Stimulated activated CD8-positive, alpha-beta memory T cell treated with anti-CD3 and anti-CD28 coated beads, Interleukin-7, amount 100 ng/mL, for 4 hours (primary cell): ENCODE measurements around the gene OSBPL1A.
A peak's percentile ranks its signal among the peaks of the same experiment; 100 is the strongest.
"Not testable (repeated sequence)": the region's sequence is repeated elsewhere in the genome, so short reads cannot be mapped to it uniquely, and the experiment has no call there.

ENCODE experiments used
- DNase-seq, 2 donors: peaks; one replicate each; pipeline ENCODE4 v3.0.0-alpha.2; 2020; ENCODE audit warnings: low read depth in 2 of 2

OSBPL1A gene

GRCh38 chr18:24397131-24397693, 412 bp downstream of the OSBPL1A start:
- no peak for DNase-seq

- DNase-seq: no peak
Observed at GRCh38 chr18:24396082-24396633, 1.5 kb downstream of the OSBPL1A start.

GRCh38 chr18:24395049-24395795, 2.4 kb downstream of the OSBPL1A start:
- DNase-seq: no peak

GRCh38 chr18:24388957-24389356, 8.7 kb downstream of the OSBPL1A start:
- DNase-seq: no peak

GRCh38 chr18:24386681-24387080, 10.9 kb downstream of the OSBPL1A start:
- no peak for DNase-seq

- DNase-seq: no peak
Observed at GRCh38 chr18:24381126-24381525, 16.5 kb downstream of the OSBPL1A start.

- no peak for DNase-seq
Observed at GRCh38 chr18:24380163-24380747, 17.4 kb downstream of the OSBPL1A start.

GRCh38 chr18:24378598-24378997, 19.0 kb downstream of the OSBPL1A start:
- DNase-seq: no peak

- DNase-seq: not testable (repeated sequence)
Observed at GRCh38 chr18:24376531-24376930, 21.1 kb downstream of the OSBPL1A start.

GRCh38 chr18:24373328-24373727, 24.3 kb downstream of the OSBPL1A start:
- DNase-seq: no peak

GRCh38 chr18:24372279-24372872, 25.2 kb downstream of the OSBPL1A start:
- DNase-seq: no peak

GRCh38 chr18:24370120-24370519, 27.5 kb downstream of the OSBPL1A start:
- DNase-seq: no peak

GRCh38 chr18:24369426-24369825, 28.2 kb downstream of the OSBPL1A start:
- no peak for DNase-seq

- DNase-seq: peak in 1 of 2 donors; percentile 24
Observed at GRCh38 chr18:24368749-24369148, 28.9 kb downstream of the OSBPL1A start.

- no peak for DNase-seq
Observed at GRCh38 chr18:24366328-24366727, 31.3 kb downstream of the OSBPL1A start.

GRCh38 chr18:24364177-24364576, 33.4 kb downstream of the OSBPL1A start:
- no peak for DNase-seq

GRCh38 chr18:24362757-24363156, 34.9 kb downstream of the OSBPL1A start:
- DNase-seq: no peak

- not testable (repeated sequence) for DNase-seq
Observed at GRCh38 chr18:24359787-24360530, 37.7 kb downstream of the OSBPL1A start.

- no peak for DNase-seq
Observed at GRCh38 chr18:24354278-24354677, 43.3 kb downstream of the OSBPL1A start.

GRCh38 chr18:24346254-24346653, 51.4 kb downstream of the OSBPL1A start:
- DNase-seq: no peak

GRCh38 chr18:24344509-24344908, 53.1 kb downstream of the OSBPL1A start:
- DNase-seq: no peak

GRCh38 chr18:24342347-24342746, 55.3 kb downstream of the OSBPL1A start:
- no peak for DNase-seq
